AG04450 (cell line): ENCODE measurements around the gene GNAL. TPM values are rescaled to one million over a fixed set of nuclear protein-coding genes. Genes with fewer than 3 reads are reported as not detected.

Source experiments
- CTCF ChIA-PET: fragments of 300-600, 350-600 bp; formaldehyde crosslinking; extraction: SDS; loops from one replicate; lab custom pipeline; 2022; ENCODE audit warnings: antibody characterized with exemption, inconsistent platforms; lab: Charles Lee
- POLR2A ChIA-PET: fragments of 350-600 bp; formaldehyde crosslinking; extraction: SDS; loops from one replicate; lab custom pipeline; 2021; ENCODE audit warnings: antibody characterized with exemption, inconsistent platforms; lab: Yijun Ruan, JAX
- DNase-seq: peaks from one replicate; pipeline ENCODE4 v3.0.0-alpha.2; 2011; ENCODE audit warnings: low read depth, low spot score
- H3K27ac ChIP-seq: one replicate; pipeline ENCODE4 v1.5.1; 2012; ENCODE audit warnings: low read depth, low read length, control low read depth
- H3K27me3 ChIP-seq: one replicate; pipeline ENCODE4 v1.6.0; 2012; ENCODE audit warnings: low read length; ENCODE audit not compliant: control insufficient read depth, insufficient read depth
- H3K4me3 ChIP-seq: 2 replicates; pipeline ENCODE4 v1.5.1; 2011; ENCODE audit warnings: mild to moderate bottlenecking, low read depth, low read length, control low read depth
- H3K9me3 ChIP-seq: 2 replicates; pipeline ENCODE4 v1.5.1; 2012; ENCODE audit warnings: low read length; ENCODE audit not compliant: control insufficient read depth, insufficient read depth
- CTCF ChIP-seq: IDR thresholded peaks from 2 replicates; pipeline ENCODE4 v1.5.1; 2011; ENCODE audit warnings: low read depth, low read length, control low read depth, inconsistent platforms
- polyA plus RNA-seq: library from polyadenylated mRNA; depleted of rRNA; stranded (reverse); fragments of >200 nt; gene quantifications from 2 replicates; pipeline ENCODE4 v1.2.3, GENCODE V29; 2011

Gene GNAL
- polyA plus RNA-seq, 1 experiment, result 0.51 TPM

GRCh38 chr18:11877497-11878135 is 188.6 kb downstream of the GNAL start:
- CTCF ChIA-PET, result no interaction called here
- POLR2A ChIA-PET, result no interaction called here
- Histone ChIP-seq H3K9me3 (peaks cover 7% of the 10 kb centered on the region), H3K27ac (no peak overlapping the region), H3K4me3 (no peak overlapping the region), H3K27me3 (no peaks in the 10 kb centered on the region)
- no peak for TF ChIP-seq CTCF
- no peak for DNase-seq

DNA sequence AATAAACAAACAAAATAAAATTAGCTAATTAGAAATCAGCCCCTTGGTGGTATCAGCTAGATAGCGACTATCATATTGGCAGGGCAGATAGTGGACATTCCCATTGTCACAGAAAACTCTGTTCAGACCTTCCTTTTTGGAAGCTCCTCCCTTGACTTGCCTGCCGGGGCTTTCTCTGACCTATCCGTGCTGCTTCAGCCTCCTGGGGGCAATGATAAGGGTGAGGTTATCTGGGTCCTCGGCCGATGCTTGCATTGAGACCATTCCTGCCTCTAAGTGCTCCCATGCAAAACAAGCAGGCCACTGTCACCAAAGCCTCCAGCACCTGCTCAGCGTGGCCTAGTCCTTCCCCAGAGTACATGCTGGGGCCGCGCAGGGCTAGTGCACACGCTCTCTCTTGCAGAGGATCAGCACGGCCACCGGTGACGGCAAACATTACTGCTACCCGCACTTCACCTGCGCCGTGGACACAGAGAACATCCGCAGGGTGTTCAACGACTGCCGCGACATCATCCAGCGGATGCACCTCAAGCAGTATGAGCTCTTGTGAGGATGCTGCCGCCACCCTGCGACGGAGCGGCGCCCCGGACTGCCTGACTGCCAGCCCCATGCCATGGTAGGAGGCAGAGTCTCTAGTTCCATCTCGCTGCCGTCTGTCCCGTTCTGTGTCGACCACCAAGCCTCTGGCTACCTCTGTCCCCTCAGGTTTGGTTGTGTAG is 191.7 kb downstream of the GNAL start:
- ChIA-PET CTCF (interaction anchor here (1.4 kb wide), 1 partner anchor 56 kb away, joined by 6 read pairs; no protein-coding TSS in a partner anchor), POLR2A (no interaction called here)
- no peak for DNase-seq

DNA sequence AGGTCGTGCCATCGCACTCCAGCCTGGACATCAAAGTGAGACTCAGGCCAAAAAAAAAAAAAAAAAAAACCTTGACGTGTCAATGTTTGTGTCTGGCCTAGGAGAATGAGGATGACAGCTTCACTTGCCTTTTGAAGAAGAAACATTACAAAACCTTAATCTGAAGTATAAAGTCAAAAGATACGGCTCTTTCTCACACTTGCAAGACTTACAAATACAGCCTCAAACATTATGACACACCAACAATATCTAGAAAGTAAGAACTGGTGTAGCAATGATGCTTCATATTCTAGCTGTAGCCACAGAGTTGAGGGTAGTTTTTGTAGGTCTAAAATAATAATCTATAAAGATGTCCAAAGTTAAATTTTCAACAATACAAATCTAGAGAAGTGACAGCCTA is 193.6 kb downstream of the GNAL start:
- no peaks in the 10 kb centered on the region for H3K27me3 ChIP-seq
- no peak for DNase-seq
- H3K9me3 ChIP-seq, result no peaks in the 10 kb centered on the region; the same call in 1 of the 2 replicates
- no peak overlapping the region for H3K4me3 ChIP-seq
- H3K27ac ChIP-seq, result no peak overlapping the region
- no peak for TF ChIP-seq CTCF
- ChIA-PET POLR2A (no interaction called here), CTCF (interaction anchor here (0.6 to 0.7 kb wide), 3 partner anchors 49 to 992 kb away, joined by 3 to 7 read pairs (median 5); no protein-coding TSS in a partner anchor)

More for the DNA sequence above, 191.7 kb downstream of the GNAL start:
- TF ChIP-seq CTCF, result no peak
- H3K27ac ChIP-seq, result no peak overlapping the region
- no peaks in the 10 kb centered on the region for H3K27me3 ChIP-seq
- no peaks in the 10 kb centered on the region; the same call in 1 of the 2 replicates for H3K9me3 ChIP-seq
- no peak overlapping the region for H3K4me3 ChIP-seq

GRCh38 chr18:11883153-11883552 is 194.1 kb downstream of the GNAL start:
- POLR2A ChIA-PET, result no interaction called here
- no peaks in the 10 kb centered on the region; the same call in 1 of the 2 replicates for H3K9me3 ChIP-seq
- no peak for DNase-seq
- TF ChIP-seq CTCF, result no peak
- CTCF ChIA-PET, result interaction anchor here (0.7 kb wide), 1 partner anchor 48 kb away, joined by 5 read pairs; no protein-coding TSS in a partner anchor
- H3K27me3 ChIP-seq, result no peaks in the 10 kb centered on the region
- H3K27ac ChIP-seq, result no peak overlapping the region
- H3K4me3 ChIP-seq, result no peak overlapping the region
